Neuronal stem cell (in vitro differentiated cells): ENCODE data around the gene COG4.

Experiments
- DNase-seq: peaks from one replicate; pipeline ENCODE4 v3.0.0-alpha.2; 2013; ENCODE audit warnings: low spot score
- H2AFZ ChIP-seq: one replicate; pipeline ENCODE4 v1.6.1; 2013; ENCODE audit warnings: mild to moderate bottlenecking, low read length, inconsistent platforms
- H2AK5ac ChIP-seq: 2 replicates; pipeline ENCODE4 v1.6.1; 2013; ENCODE audit warnings: low read depth, mild to moderate bottlenecking, inconsistent platforms, low read length, moderate library complexity, mixed read lengths
- H2BK120ac ChIP-seq: 2 replicates; pipeline ENCODE4 v1.6.1; 2013; ENCODE audit warnings: low read depth, mild to moderate bottlenecking, inconsistent platforms, low read length, moderate library complexity, mixed read lengths
- H2BK12ac ChIP-seq: one replicate; pipeline ENCODE4 v1.6.1; 2013; ENCODE audit warnings: low read length, inconsistent platforms
- H2BK15ac ChIP-seq: 2 replicates; pipeline ENCODE4 v1.6.1; 2013; ENCODE audit warnings: mild to moderate bottlenecking, low read length, inconsistent platforms, mixed read lengths
- H2BK5ac ChIP-seq: one replicate; pipeline ENCODE4 v1.6.1; 2013; ENCODE audit warnings: inconsistent platforms, mild to moderate bottlenecking, low read length, moderate library complexity
- H3K14ac ChIP-seq: one replicate; pipeline ENCODE4 v1.6.1; 2013; ENCODE audit warnings: low read length, inconsistent platforms
- H3K18ac ChIP-seq: 2 replicates; pipeline ENCODE4 v1.6.1; 2013; ENCODE audit warnings: low read length, inconsistent platforms
- H3K23ac ChIP-seq: 2 replicates; pipeline ENCODE4 v1.6.1; 2013; ENCODE audit warnings: low read depth, mild to moderate bottlenecking, mixed read lengths, low read length, inconsistent platforms; ENCODE audit not compliant: poor library complexity
- H3K27ac ChIP-seq: replicated peaks from 3 replicates; pipeline ENCODE4 v1.5.1; 2013; ENCODE audit warnings: low read length, inconsistent platforms
- H3K27me3 ChIP-seq, 3 experiments: 2 replicates each; pipeline ENCODE4 v1.6.1; 2013; ENCODE audit warnings: low read length in 3 of 3, mild to moderate bottlenecking in 2 of 3, inconsistent platforms in 1 of 3, low read depth in 1 of 3, mixed read lengths in 1 of 3, moderate library complexity in 1 of 3; ENCODE audit not compliant: control insufficient read depth in 3 of 3, insufficient read depth in 3 of 3
- H3K36me3 ChIP-seq, 2 donors: replicated peaks in 1 of 2; 2 replicates each; pipeline ENCODE4 v1.6.1; 2013; ENCODE audit warnings: low read length in 2 of 2; ENCODE audit not compliant: control insufficient read depth in 2 of 2, insufficient read depth in 2 of 2
- H3K4ac ChIP-seq: 2 replicates; pipeline ENCODE4 v1.6.1; 2013; ENCODE audit warnings: inconsistent platforms, mild to moderate bottlenecking, low read length, moderate library complexity
- H3K4me1 ChIP-seq, 2 donors: 1 replicate in 1 of 2; 2 replicates in 1 of 2; pipeline ENCODE4 v1.6.1; 2013; ENCODE audit warnings: low read length in 2 of 2, low read depth in 1 of 2; ENCODE audit not compliant: control insufficient read depth in 2 of 2, insufficient read depth in 1 of 2
- H3K4me2 ChIP-seq: one replicate; pipeline ENCODE4 v1.6.1; 2013; ENCODE audit warnings: mild to moderate bottlenecking, low read length, inconsistent platforms; ENCODE audit not compliant: insufficient read depth, poor library complexity, severe bottlenecking
- H3K4me3 ChIP-seq, 2 donors: 2 replicates each; pipeline ENCODE4 v1.5.1; 2013; ENCODE audit warnings: low read length in 2 of 2, mild to moderate bottlenecking in 2 of 2, inconsistent platforms in 1 of 2, moderate library complexity in 1 of 2
- H3K79me1 ChIP-seq: one replicate; pipeline ENCODE4 v1.6.1; 2013; ENCODE audit warnings: low read depth, mild to moderate bottlenecking, inconsistent platforms, low read length, moderate library complexity
- H3K9ac ChIP-seq: one replicate; pipeline ENCODE4 v1.6.1; 2013; ENCODE audit warnings: mild to moderate bottlenecking, low read depth, low read length, inconsistent platforms; ENCODE audit not compliant: poor library complexity
- H3K9me3 ChIP-seq, 2 donors: replicated peaks in 1 of 2; 2 replicates each; pipeline versions ENCODE3 to v1.6.1; 2013; ENCODE audit warnings: low read length in 2 of 2, mild to moderate bottlenecking in 2 of 2, inconsistent platforms in 1 of 2, low read depth in 1 of 2, mixed read lengths in 1 of 2, moderate library complexity in 1 of 2; ENCODE audit not compliant: control insufficient read depth in 2 of 2, insufficient read depth in 1 of 2
- H4K8ac ChIP-seq: one replicate; pipeline ENCODE4 v1.6.1; 2013; ENCODE audit warnings: low read depth, mild to moderate bottlenecking, inconsistent platforms, low read length, moderate library complexity
- H4K91ac ChIP-seq: one replicate; pipeline ENCODE4 v1.6.1; 2013; ENCODE audit warnings: low read length, low read depth, mild to moderate bottlenecking, inconsistent platforms; ENCODE audit not compliant: poor library complexity
- WGBS, 2 donors: extraction: QIAGEN DNeasy Blood & Tissue Kit; methylation state at CpG; one replicate each; pipeline ENCODE4 v1.1.7; 2013; ENCODE audit warnings: missing lambda C conversion rate in 2 of 2, mixed read lengths in 1 of 2; ENCODE audit not compliant: insufficient read length in 2 of 2, insufficient replicate concordance in 1 of 2; ENCODE audit errors: extremely low coverage in 2 of 2; 5-methylcytosine and 5-hydroxymethylcytosine counted together

Gene COG4

GRCh38 chr16:70437582-70438557 lies 85.5 kb downstream of the COG4 start:
- H2BK12ac ChIP-seq, result no peak overlapping the region
- peaks cover 5% of the 10 kb centered on the region for H3K79me1 ChIP-seq
- H2AFZ ChIP-seq, result peak overlapping the region; percentile 93
- no peak overlapping the region for H3K23ac ChIP-seq
- H3K27me3 ChIP-seq, result no peaks in the 10 kb centered on the region
- H3K4me2 ChIP-seq, result peak overlapping the region; percentile 84
- H3K4me1 ChIP-seq, result peaks cover 19 to 20% of the 10 kb centered on the region in 2 donors
- peak overlapping the region; percentile 80 to 95 for H3K4me3 ChIP-seq
- H3K9me3 ChIP-seq, result no peaks in the 10 kb centered on the region
- H2BK15ac ChIP-seq, result no peak overlapping the region
- H3K18ac ChIP-seq, result peak overlapping the region; percentile 50
- H3K9ac ChIP-seq, result peak overlapping the region; percentile 80
- H2BK5ac ChIP-seq, result peak overlapping the region; percentile 27
- H4K91ac ChIP-seq, result no peak overlapping the region
- no CpG with 5 or more reads among the region's 22 CpGs for WGBS, 2 donors
- H4K8ac ChIP-seq, result no peak overlapping the region
- H2BK120ac ChIP-seq, result no peak overlapping the region
- H3K27ac ChIP-seq, result no peak overlapping the region
- H3K4ac ChIP-seq, result no peak overlapping the region
- peak overlapping the region; percentile 1 for H2AK5ac ChIP-seq
- H3K14ac ChIP-seq, result no peak overlapping the region
- H3K36me3 ChIP-seq, result peaks cover 3 to 16% of the 10 kb centered on the region in 2 donors
- no peak for DNase-seq

DNA sequence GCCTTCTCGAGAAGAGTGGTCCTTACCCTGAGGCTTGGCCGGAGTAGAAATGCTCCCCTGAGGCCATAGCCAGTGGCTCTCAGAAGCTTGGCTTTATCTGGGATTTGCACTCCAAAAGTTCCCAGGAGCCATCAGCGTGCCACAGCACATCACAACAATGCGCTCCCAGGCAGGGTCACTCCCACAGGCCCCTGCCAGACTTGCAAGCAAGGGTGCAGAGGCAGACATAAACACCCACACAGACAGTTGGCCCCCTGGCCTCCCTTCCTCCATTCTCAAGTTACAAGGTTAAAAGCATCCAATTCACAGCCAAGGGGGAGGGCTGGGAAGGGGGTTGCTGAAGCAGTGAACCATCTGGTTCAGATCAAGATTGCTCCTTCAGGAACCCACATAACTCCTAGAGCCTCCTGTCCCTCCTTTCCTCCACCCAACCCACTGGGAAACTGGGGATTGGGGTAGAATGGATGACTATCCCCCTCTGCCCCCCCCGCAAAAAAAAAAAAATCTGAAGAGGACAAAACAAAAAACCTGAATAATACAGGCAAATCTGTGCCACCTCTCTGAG lies 86.3 kb downstream of the COG4 start:
- Histone ChIP-seq H3K9me3 (no peaks in the 10 kb centered on the region), H3K27ac (no peak overlapping the region), H2AK5ac (no peak overlapping the region), H2BK5ac (no peak overlapping the region), H2BK12ac (no peak overlapping the region), H4K91ac (no peak overlapping the region), H4K8ac (no peak overlapping the region), H3K4ac (no peak overlapping the region), H3K23ac (no peak overlapping the region), H3K27me3 (no peaks in the 10 kb centered on the region), H3K4me1 (peaks cover 19 to 23% of the 10 kb centered on the region in 2 donors), H3K4me2 (peak overlapping the region; percentile 84), H3K14ac (no peak overlapping the region), H3K18ac (no peak overlapping the region), H2AFZ (no peak overlapping the region), H3K79me1 (peaks cover 5% of the 10 kb centered on the region), H3K36me3 (peaks cover 3 to 16% of the 10 kb centered on the region in 2 donors), H3K9ac (no peak overlapping the region), H2BK15ac (no peak overlapping the region), H3K4me3 (peak overlapping the region in 1 of 2 donors; percentile 95), H2BK120ac (no peak overlapping the region)
- WGBS, 2 donors, result no CpG with 5 or more reads among the region's 5 CpGs
- DNase-seq, result no peak

GRCh38 chr16:70434484-70435260 lies 88.7 kb downstream of the COG4 start:
- no peaks in the 10 kb centered on the region for H3K9me3 ChIP-seq
- no peak overlapping the region for H3K4ac ChIP-seq
- H2AK5ac ChIP-seq, result no peak overlapping the region
- no peak overlapping the region for H4K91ac ChIP-seq
- no peak for DNase-seq
- no CpG with 5 or more reads among the region's 6 CpGs for WGBS, 2 donors
- H2AFZ ChIP-seq, result no peak overlapping the region
- H3K36me3 ChIP-seq, result peaks cover 3 to 16% of the 10 kb centered on the region in 2 donors
- H3K23ac ChIP-seq, result peak overlapping the region; percentile 34
- no peak overlapping the region for H3K4me2 ChIP-seq
- peaks cover 30 to 39% of the 10 kb centered on the region in 2 donors for H3K4me1 ChIP-seq
- H3K79me1 ChIP-seq, result peaks cover 8% of the 10 kb centered on the region
- no peak overlapping the region for H2BK120ac ChIP-seq
- peak overlapping the region; percentile 44 for H3K18ac ChIP-seq
- no peak overlapping the region for H2BK15ac ChIP-seq
- H3K9ac ChIP-seq, result peak overlapping the region; percentile 61
- H4K8ac ChIP-seq, result no peak overlapping the region
- no peak overlapping the region for H3K14ac ChIP-seq
- H3K27me3 ChIP-seq, result no peaks in the 10 kb centered on the region
- no peak overlapping the region for H3K4me3 ChIP-seq
- no peak overlapping the region for H2BK12ac ChIP-seq
- H2BK5ac ChIP-seq, result no peak overlapping the region
- no peak overlapping the region for H3K27ac ChIP-seq
